ENCODE measurements around the gene ABCC1. TPM values are rescaled to one million over a fixed set of nuclear protein-coding genes. Genes with fewer than 3 reads are reported as not detected.

The ABCC1 gene
- total RNA-seq, 1 donor from 2014 or later: 69.4 TPM

GRCh38 chr16:16063683-16064082 is 114.3 kb downstream of the ABCC1 start:
- no peak overlapping the region for H3K4me3 Mint-ChIP-seq
- no peak overlapping the region for H3K27ac Mint-ChIP-seq
- DNase-seq (ENCODE audit: low spot score in 2 of 2, unreplicated experiment in 2 of 2): no peak
- no peaks in the 10 kb centered on the region for H3K4me1 Mint-ChIP-seq
- no peaks in the 10 kb centered on the region for H3K9me3 Mint-ChIP-seq
- TF ChIP-seq CTCF (IDR thresholded peaks at IDR 0.05; ENCODE audit: unreplicated experiment): no peak
- peaks cover 35% of the 10 kb centered on the region for H3K36me3 Mint-ChIP-seq
- no peaks in the 10 kb centered on the region for H3K27me3 Mint-ChIP-seq (ENCODE audit: low read depth)

GRCh38 chr16:16064874-16065384 is 115.5 kb downstream of the ABCC1 start:
- Mint-ChIP-seq H3K4me3 (no peak overlapping the region), H3K4me1 (no peaks in the 10 kb centered on the region), H3K36me3 (peaks cover 32% of the 10 kb centered on the region), H3K27ac (no peak overlapping the region), H3K9me3 (no peaks in the 10 kb centered on the region), H3K27me3 (ENCODE audit: low read depth) (no peaks in the 10 kb centered on the region)
- DNase-seq (ENCODE audit: low spot score in 2 of 2, unreplicated experiment in 2 of 2): no peak
- TF ChIP-seq CTCF (IDR thresholded peaks at IDR 0.05; ENCODE audit: unreplicated experiment): no peak

GRCh38 chr16:16067127-16067526 is 117.7 kb downstream of the ABCC1 start:
- H3K36me3 Mint-ChIP-seq: peaks cover 36% of the 10 kb centered on the region
- H3K4me3 Mint-ChIP-seq: no peak overlapping the region
- DNase-seq (ENCODE audit: low spot score in 2 of 2, unreplicated experiment in 2 of 2): no peak
- no peaks in the 10 kb centered on the region for H3K9me3 Mint-ChIP-seq
- peaks cover 7% of the 10 kb centered on the region for H3K4me1 Mint-ChIP-seq
- H3K27ac Mint-ChIP-seq: no peak overlapping the region
- TF ChIP-seq CTCF (IDR thresholded peaks at IDR 0.05; ENCODE audit: unreplicated experiment): no peak
- H3K27me3 Mint-ChIP-seq (ENCODE audit: low read depth): no peaks in the 10 kb centered on the region

- Mint-ChIP-seq H3K27ac (peak overlapping the region; percentile 86), H3K4me1 (peaks cover 27% of the 10 kb centered on the region), H3K27me3 (ENCODE audit: low read depth) (no peaks in the 10 kb centered on the region), H3K9me3 (no peaks in the 10 kb centered on the region), H3K36me3 (peaks cover 19% of the 10 kb centered on the region), H3K4me3 (no peak overlapping the region)
- DNase-seq (ENCODE audit: low spot score in 2 of 2, unreplicated experiment in 2 of 2): no peak
- TF ChIP-seq CTCF (IDR thresholded peaks at IDR 0.05; ENCODE audit: unreplicated experiment): no peak
Measured at GRCh38 chr16:16071631-16072244, 122.3 kb downstream of the ABCC1 start.

- Mint-ChIP-seq H3K4me3 (no peak overlapping the region), H3K9me3 (no peaks in the 10 kb centered on the region), H3K4me1 (peaks cover 27% of the 10 kb centered on the region), H3K27me3 (ENCODE audit: low read depth) (no peaks in the 10 kb centered on the region), H3K27ac (no peak overlapping the region), H3K36me3 (peaks cover 20% of the 10 kb centered on the region)
- DNase-seq (ENCODE audit: low spot score in 2 of 2, unreplicated experiment in 2 of 2): no peak
- TF ChIP-seq CTCF (IDR thresholded peaks at IDR 0.05; ENCODE audit: unreplicated experiment): no peak
Measured at GRCh38 chr16:16073001-16073545, 123.7 kb downstream of the ABCC1 start.
